ENCODE results near the gene DACT3.

DNA sequence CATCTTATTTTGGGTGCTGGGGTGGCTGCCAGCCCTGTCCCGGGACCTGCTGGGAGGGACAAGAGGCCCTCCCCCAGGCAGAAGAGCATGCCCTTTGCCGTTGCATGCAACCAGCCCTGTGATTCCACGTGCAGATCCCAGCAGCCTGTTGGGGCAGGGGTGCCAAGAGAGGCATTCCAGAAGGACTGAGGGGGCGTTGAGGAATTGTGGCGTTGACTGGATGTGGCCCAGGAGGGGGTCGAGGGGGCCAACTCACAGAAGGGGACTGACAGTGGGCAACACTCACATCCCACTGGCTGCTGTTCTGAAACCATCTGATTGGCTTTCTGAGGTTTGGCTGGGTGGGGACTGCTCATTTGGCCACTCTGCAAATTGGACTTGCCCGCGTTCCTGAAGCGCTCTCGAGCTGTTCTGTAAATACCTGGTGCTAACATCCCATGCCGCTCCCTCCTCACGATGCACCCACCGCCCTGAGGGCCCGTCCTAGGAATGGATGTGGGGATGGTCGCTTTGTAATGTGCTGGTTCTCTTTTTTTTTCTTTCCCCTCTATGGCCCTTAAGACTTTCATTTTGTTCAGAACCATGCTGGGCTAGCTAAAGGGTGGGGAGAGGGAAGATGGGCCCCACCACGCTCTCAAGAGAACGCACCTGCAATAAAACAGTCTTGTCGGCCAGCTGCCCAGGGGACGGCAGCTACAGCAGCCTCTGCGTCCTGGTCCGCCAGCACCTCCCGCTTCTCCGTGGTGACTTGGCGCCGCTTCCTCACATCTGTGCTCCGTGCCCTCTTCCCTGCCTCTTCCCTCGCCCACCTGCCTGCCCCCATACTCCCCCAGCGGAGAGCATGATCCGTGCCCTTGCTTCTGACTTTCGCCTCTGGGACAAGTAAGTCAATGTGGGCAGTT is 51.2 kb downstream of the DACT3 start:
- no peak for TF ChIP-seq SUZ12 (IDR thresholded peaks at IDR 0.05)
- no peak for TF ChIP-seq SP1 (IDR thresholded peaks at IDR 0.05)
- TF ChIP-seq FOXA1 (IDR thresholded peaks at IDR 0.05), result no peak
- no peak for TF ChIP-seq FOXK2 (IDR thresholded peaks at IDR 0.05)
- TF ChIP-seq TARDBP (IDR thresholded peaks at IDR 0.05), result no peak
- no peak for TF ChIP-seq ELF4 (IDR thresholded peaks at IDR 0.05)
- TF ChIP-seq ZNF384 (IDR thresholded peaks at IDR 0.05), result no peak
- no peak for TF ChIP-seq FOXM1 (IDR thresholded peaks at IDR 0.05; ENCODE audit: borderline replicate concordance)
- TF ChIP-seq L3MBTL2 (conservative IDR thresholded peaks at IDR 0.05), result no peak
- no peak for TF ChIP-seq HDGF (IDR thresholded peaks at IDR 0.05; ENCODE audit: borderline replicate concordance)
- TF ChIP-seq BHLHE40 (IDR thresholded peaks at IDR 0.05; ENCODE audit: borderline replicate concordance), result no peak
- no peak for TF ChIP-seq NFRKB (IDR thresholded peaks at IDR 0.05)
- TF ChIP-seq CTBP1 (IDR thresholded peaks at IDR 0.05; ENCODE audit: borderline replicate concordance), result no peak
- TF ChIP-seq ARNT (IDR thresholded peaks at IDR 0.05), result no peak

All from HEK293T (cell line).